Spleen (tissue), 11 donors: Measurements from ENCODE around the gene GNAI3. TPM values are rescaled to one million over a fixed set of nuclear protein-coding genes. Genes with fewer than 3 reads are reported as not detected.
A peak's percentile ranks its signal among the peaks of the same experiment; 100 is the strongest.

ENCODE experiments used
- DNase-seq: peaks from one replicate; pipeline ENCODE4 v3.0.0-alpha.2; 2020
- H3K27ac ChIP-seq, 8 donors: fragments of 200-600 bp; sonication (generic) in 7 of 8; 1 replicate in 4 of 8; 2 replicates in 4 of 8; pipeline versions ENCODE4 v1.5.0 to v1.8.0; 2016 to 2021; ENCODE audit warnings: inconsistent platforms in 4 of 8, mild to moderate bottlenecking in 4 of 8, moderate library complexity in 1 of 8
- H3K27me3 ChIP-seq, 7 donors: fragments of 200-600 bp; sonication (generic) in 6 of 7; replicated peaks in 1 of 7; 1 replicate in 4 of 7; 2 replicates in 3 of 7; pipeline versions ENCODE4 v1.5.0 to v1.8.0; 2016 to 2021; ENCODE audit warnings: inconsistent platforms in 3 of 7, mild to moderate bottlenecking in 1 of 7
- H3K36me3 ChIP-seq, 6 donors: fragments of 200-600 bp; sonication (generic) in 5 of 6; 1 replicate in 4 of 6; 2 replicates in 2 of 6; pipeline versions ENCODE4 v1.5.0 to v1.8.0; 2016 to 2021; ENCODE audit warnings: inconsistent platforms in 2 of 6
- H3K4me1 ChIP-seq, 6 donors: fragments of 200-600 bp; sonication (generic) in 5 of 6; 1 replicate in 3 of 6; 2 replicates in 3 of 6; pipeline versions ENCODE4 v1.5.0 to v1.8.0; 2016 to 2021; ENCODE audit warnings: inconsistent platforms in 3 of 6
- H3K4me3 ChIP-seq, 8 donors: fragments of 200-600 bp; sonication (generic) in 7 of 8; 1 replicate in 4 of 8; 2 replicates in 4 of 8; pipeline versions ENCODE4 v1.5.0 to v1.8.0; 2016 to 2021; ENCODE audit warnings: inconsistent platforms in 4 of 8, mild to moderate bottlenecking in 4 of 8, moderate library complexity in 2 of 8
- H3K9me3 ChIP-seq, 8 donors: fragments of 200-600 bp; sonication (generic) in 7 of 8; 1 replicate in 4 of 8; 2 replicates in 4 of 8; pipeline versions ENCODE4 v1.5.0 to v1.8.0; 2016 to 2021; ENCODE audit warnings: inconsistent platforms in 4 of 8
- POLR2A ChIP-seq, 3 donors: fragments of 450-650 bp; IDR thresholded peaks; one replicate each; pipeline ENCODE4 v1.5.1; 2017; ENCODE audit warnings: antibody characterized with exemption in 3 of 3, mild to moderate bottlenecking in 1 of 3
- POLR2AphosphoS5 ChIP-seq, 3 donors: sonication (generic); formaldehyde crosslinking; IDR thresholded peaks; one replicate each; pipeline ENCODE4 v1.5.1; 2017; ENCODE audit warnings: antibody characterized with exemption in 3 of 3
- WGBS, 5 donors: extraction: QIAGEN DNeasy Blood & Tissue Kit in 3 of 5; methylation state at CpG; one replicate each; pipeline versions ENCODE4 v1.1.5 to v1.1.7; 2013 to 2018; 5-methylcytosine and 5-hydroxymethylcytosine counted together
- intact Hi-C: fragments of 100-400 bp; cut with DNase I; formaldehyde crosslinking; loops from one replicate; pipeline ENCODE4 v1.15.0; 2023; ENCODE audit warnings: low total_unique reads
- polyA plus RNA-seq, 3 donors: library from polyadenylated mRNA; stranded (reverse); fragments of 200-250 nt; gene quantifications; one replicate each; pipeline ENCODE4 v1.2.1, GENCODE V29; 2013
- total RNA-seq, 7 donors: library from RNA; depleted of rRNA in 3 of 7; stranded (reverse); fragments of >200 nt in 3 of 7; fragmentation: NEBNext Ultra II Directional in 4 of 7; extraction: Animal tissue kit (Norgen Biotek cat#: 25700) in 4 of 7; gene quantifications; one replicate each; pipeline versions ENCODE4 v1.1.0 to v1.2.1, GENCODE V29; 2016 to 2021
- TF ChIP-seq, protein P1 (sequence below), 11 experiments: fragments of 200-600 bp in 7 of 11; fragments of 450-650 bp in 4 of 11; sonication (generic) in 4 of 11; IDR thresholded peaks in 8 of 11; conservative IDR thresholded peaks in 3 of 11; 1 replicate in 7 of 11; 2 replicates in 4 of 11; pipeline versions ENCODE4 v1.4.0 to v1.8.0; 2016 to 2021; ENCODE audit warnings: antibody characterized with exemption in 11 of 11, inconsistent platforms in 4 of 11, mild to moderate bottlenecking in 1 of 11
- donor health status: healthy with polysubstance abuse.
- donor health status: DM: no; HTN: no; CAD: no; lungs with moderate emphysema.
- donor health status: DM: no; HTN: no; CAD: no.
- donor health status: Bipolar disorder and iron deficiency.
- donor health status: healthy.
- donor health status: DM: no; HTN: no; CAD: no.
- donor health status: DM: yes; HTN: yes; CAD: no.

The GNAI3 gene
- total and polyA plus RNA-seq, 10 donors: 1.8 to 11.4 (median 9.2) TPM

DNA sequence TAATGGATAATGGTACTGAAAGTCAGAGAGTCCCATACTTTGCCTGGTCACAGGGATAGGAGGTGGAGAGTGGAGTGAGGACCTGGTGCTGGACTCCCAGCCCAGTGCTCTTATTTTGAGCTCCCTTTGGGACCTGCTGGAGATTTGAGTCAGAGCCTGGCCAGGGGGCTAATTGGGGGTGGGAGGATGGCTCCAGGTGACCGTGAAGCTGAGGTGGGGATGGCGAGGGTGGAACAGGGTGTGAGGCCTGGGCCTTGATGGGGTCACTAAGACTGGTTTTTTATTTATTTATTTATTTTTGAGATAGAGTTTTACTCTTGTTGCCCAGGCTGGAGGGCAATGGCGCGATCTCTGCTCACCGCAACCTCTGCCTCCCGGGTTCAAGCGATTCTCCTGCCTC lies 89.0 kb downstream of the GNAI3 start:
- peaks cover 0 to 30% (median 10%) of the 10 kb centered on the region in 6 donors for H3K4me1 ChIP-seq
- H3K27me3 ChIP-seq: no peaks in the 10 kb centered on the region
- DNase-seq: no peak
- no peak overlapping the region for H3K27ac ChIP-seq
- peaks cover 0 to 6% (median 0%) of the 10 kb centered on the region in 6 donors for H3K36me3 ChIP-seq
- intact Hi-C loops: no loop called here
- no peak overlapping the region for H3K4me3 ChIP-seq
- 90 to 95% (median 93%) methylated on average over 7 of the region's 7 CpGs for WGBS, 5 donors
- TF ChIP-seq POLR2AphosphoS5 (IDR thresholded peaks at IDR 0.05) (no peak), POLR2A (IDR thresholded peaks at IDR 0.05) (no peak)
- TF ChIP-seq, protein P1, sequence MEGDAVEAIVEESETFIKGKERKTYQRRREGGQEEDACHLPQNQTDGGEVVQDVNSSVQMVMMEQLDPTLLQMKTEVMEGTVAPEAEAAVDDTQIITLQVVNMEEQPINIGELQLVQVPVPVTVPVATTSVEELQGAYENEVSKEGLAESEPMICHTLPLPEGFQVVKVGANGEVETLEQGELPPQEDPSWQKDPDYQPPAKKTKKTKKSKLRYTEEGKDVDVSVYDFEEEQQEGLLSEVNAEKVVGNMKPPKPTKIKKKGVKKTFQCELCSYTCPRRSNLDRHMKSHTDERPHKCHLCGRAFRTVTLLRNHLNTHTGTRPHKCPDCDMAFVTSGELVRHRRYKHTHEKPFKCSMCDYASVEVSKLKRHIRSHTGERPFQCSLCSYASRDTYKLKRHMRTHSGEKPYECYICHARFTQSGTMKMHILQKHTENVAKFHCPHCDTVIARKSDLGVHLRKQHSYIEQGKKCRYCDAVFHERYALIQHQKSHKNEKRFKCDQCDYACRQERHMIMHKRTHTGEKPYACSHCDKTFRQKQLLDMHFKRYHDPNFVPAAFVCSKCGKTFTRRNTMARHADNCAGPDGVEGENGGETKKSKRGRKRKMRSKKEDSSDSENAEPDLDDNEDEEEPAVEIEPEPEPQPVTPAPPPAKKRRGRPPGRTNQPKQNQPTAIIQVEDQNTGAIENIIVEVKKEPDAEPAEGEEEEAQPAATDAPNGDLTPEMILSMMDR (IDR thresholded peaks at IDR 0.05 in 8 of 11, conservative IDR thresholded peaks at IDR 0.05 in 3 of 11): no peak
- no peaks in the 10 kb centered on the region for H3K9me3 ChIP-seq

DNA sequence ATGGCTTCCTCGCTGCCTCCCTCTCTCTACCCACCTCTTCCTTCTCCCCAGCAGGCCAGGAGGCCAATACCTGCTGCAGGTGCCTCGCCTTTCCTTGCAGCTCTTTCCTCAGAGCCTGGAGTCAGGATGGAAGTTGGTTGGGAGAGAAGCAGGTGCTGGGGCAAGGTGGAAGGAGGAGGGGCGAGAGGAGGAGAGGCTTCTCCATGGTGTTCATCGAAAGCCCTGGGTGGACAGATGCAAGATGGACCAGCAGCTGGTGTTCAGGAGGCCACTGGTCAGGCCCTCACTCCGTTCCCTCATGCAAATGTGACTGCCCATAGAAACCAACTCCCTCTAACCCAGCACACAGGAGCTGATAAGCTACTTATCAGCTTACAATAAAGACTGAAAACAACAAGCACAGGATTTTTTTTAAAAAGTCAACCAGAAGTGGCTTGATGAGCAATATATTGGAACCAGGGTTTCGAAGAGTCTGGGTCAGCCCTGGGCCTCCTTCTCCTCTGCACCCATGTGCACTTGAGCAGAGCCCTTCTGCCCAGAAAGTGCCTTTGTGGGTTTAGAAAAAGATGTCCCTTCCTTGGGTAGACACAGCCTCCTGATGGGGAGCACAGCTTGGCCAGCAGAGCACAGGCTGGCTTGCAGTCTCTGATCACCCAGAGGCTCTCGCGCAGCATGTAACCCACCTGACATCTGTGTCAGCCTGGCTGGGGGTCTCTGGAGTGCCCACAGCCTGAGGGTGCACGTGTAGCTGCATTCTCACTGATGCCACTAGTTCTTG lies 90.8 kb downstream of the GNAI3 start:
- Histone ChIP-seq H3K9me3 (no peaks in the 10 kb centered on the region), H3K36me3 (no peaks in the 10 kb centered on the region), H3K27ac (no peak overlapping the region), H3K4me3 (no peak overlapping the region), H3K27me3 (no peaks in the 10 kb centered on the region), H3K4me1 (peaks cover 6 to 36% (median 19%) of the 10 kb centered on the region in 6 donors)
- no peak for TF ChIP-seq POLR2A (IDR thresholded peaks at IDR 0.05)
- TF ChIP-seq POLR2AphosphoS5 (IDR thresholded peaks at IDR 0.05): no peak
- TF ChIP-seq, protein P1 (IDR thresholded peaks at IDR 0.05 in 8 of 11, conservative IDR thresholded peaks at IDR 0.05 in 3 of 11): no peak
- DNase-seq: no peak
- WGBS, 5 donors: 83 to 86% (median 84%) methylated on average over 6 to 9 of the region's 9 CpGs
- intact Hi-C loops: no loop called here

DNA sequence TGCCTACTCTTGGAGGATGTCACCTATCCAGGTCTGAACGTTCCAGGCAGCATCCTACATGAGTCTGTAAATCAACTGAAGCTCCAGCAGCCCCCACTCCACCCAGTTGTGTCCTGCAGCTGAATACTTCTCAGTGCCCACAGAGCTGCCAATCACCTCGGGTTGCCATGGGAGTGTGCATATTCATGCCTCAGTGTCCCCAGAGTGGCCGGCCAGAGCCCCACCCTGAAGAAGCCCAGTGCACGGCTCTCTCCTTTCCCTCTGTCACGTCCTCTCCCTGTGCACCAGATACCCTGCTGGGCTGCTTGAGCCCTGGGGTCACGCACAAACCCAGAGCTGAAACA lies 91.4 kb downstream of the GNAI3 start:
- Histone ChIP-seq H3K36me3 (no peaks in the 10 kb centered on the region), H3K4me1 (peaks cover 6 to 31% (median 19%) of the 10 kb centered on the region in 6 donors), H3K4me3 (no peak overlapping the region), H3K27me3 (no peaks in the 10 kb centered on the region), H3K9me3 (no peaks in the 10 kb centered on the region), H3K27ac (no peak overlapping the region)
- TF ChIP-seq POLR2AphosphoS5 (IDR thresholded peaks at IDR 0.05) (no peak), POLR2A (IDR thresholded peaks at IDR 0.05) (no peak)
- TF ChIP-seq, protein P1 (IDR thresholded peaks at IDR 0.05 in 8 of 11, conservative IDR thresholded peaks at IDR 0.05 in 3 of 11): no peak
- intact Hi-C loops: loop anchor here (5.0 to 10.0 kb wide), 3 partner anchors 93 to 345 kb away; partner anchors contain the start of genes AHCYL1 and GNAI3
- 47 to 72% (median 54%) methylated on average over 5 to 6 of the region's 6 CpGs for WGBS, 5 donors
- DNase-seq: no peak

DNA sequence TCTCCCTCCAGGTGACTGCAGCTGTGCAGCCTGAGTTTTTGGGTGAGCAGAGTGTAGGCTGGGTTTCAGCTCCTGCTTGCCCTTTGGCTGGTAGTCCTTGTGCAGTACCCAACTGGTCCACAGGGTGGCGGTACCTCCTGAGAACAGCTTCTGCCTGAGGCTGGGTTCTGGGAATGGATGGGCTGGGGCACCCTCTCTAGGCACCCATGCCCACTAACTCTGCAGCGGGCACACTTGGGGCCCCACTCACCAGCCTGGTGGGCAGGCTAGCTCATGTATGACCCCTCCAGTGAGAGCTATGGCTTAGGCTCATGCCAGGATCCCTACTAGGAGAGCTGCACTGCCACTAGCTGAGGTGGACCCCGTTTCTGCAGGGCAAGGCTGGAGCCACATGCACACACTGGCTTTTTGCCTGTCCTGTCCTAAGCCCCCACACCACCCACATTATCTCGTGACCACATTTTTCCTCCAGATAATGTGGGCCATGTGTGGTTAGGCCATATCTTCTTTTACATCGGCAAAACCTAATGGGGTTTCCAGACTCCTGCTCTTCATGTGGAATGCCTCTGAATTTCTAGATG lies 92.0 kb downstream of the GNAI3 start:
- intact Hi-C loops: loop anchor here (5.0 to 10.0 kb wide), 3 partner anchors 93 to 344 kb away; partner anchors contain the start of genes AHCYL1 and GNAI3
- WGBS, 5 donors: 24 to 46% (median 31%) methylated on average over 4 to 5 of the region's 5 CpGs

More for the DNA sequence above, 92.0 kb downstream of the GNAI3 start:
- H3K4me1 ChIP-seq: peaks cover 6 to 29% (median 17%) of the 10 kb centered on the region in 6 donors
- no peaks in the 10 kb centered on the region for H3K36me3 ChIP-seq
- TF ChIP-seq POLR2AphosphoS5 (IDR thresholded peaks at IDR 0.05) (peak; percentile 16 to 34 (median 17)), POLR2A (IDR thresholded peaks at IDR 0.05) (no peak)
- TF ChIP-seq, protein P1 (IDR thresholded peaks at IDR 0.05 in 8 of 11, conservative IDR thresholded peaks at IDR 0.05 in 3 of 11): peak; percentile 80 to 99 (median 97)
- DNase-seq: peak; percentile 95
- H3K27ac ChIP-seq: no peak overlapping the region
- H3K9me3 ChIP-seq: no peaks in the 10 kb centered on the region
- no peaks in the 10 kb centered on the region for H3K27me3 ChIP-seq
- no peak overlapping the region for H3K4me3 ChIP-seq
